ENCODE results near the gene TTC4. TPM values are rescaled to one million over a fixed set of nuclear protein-coding genes. Genes with fewer than 3 reads are reported as not detected.

The TTC4 gene
- total RNA-seq, 1 donor from 2014 or later = 16.7 TPM

DNA sequence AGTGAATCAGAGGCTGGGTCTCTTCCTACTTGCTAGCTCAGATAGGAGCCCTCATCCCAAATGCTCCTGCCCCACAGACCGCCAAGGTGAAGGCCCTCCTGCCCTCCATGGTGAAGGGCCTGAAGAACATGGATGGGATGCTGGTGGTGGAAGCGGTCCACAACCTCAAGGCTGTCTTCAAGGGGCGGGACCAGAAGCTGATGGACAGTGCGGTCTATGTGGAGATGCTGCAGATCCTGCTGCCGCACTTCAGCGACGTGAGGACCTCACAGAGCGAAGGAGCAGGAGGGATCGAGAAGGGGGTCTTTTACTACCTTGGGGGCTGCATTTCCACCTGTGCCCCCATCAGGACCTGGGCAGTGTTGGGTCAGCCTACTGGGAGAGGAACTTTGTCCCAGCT lies 14.6 kb upstream of the TTC4 start:
- peak; percentile 47 for DNase-seq (ENCODE audit: low spot score)
- intact Hi-C loops (cut with DNase I) = no loop called here

DNA sequence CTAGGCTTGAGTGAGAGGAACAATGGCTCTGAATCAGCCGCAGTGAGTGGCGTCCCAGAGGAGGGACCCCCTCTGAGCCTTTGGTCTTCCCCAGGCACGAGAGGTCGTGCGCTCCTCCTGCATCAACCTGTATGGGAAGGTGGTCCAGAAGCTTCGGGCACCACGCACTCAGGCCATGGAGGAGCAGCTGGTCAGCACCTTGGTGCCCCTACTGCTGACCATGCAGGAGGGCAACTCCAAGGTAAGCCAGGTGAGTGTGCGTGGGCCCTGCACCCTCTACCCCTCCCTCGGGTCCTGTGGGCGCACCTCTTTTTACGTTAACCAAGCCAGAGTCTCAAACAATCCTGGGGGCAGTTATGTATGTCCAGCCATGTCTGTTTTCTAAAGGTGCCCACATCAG lies 13.7 kb upstream of the TTC4 start:
- peak; percentile 49 for DNase-seq (ENCODE audit: low spot score)
- intact Hi-C loops (cut with DNase I) = no loop called here

GRCh38 chr1:54703471-54703870 lies 12.2 kb upstream of the TTC4 start:
- peak; percentile 76 for DNase-seq (ENCODE audit: low spot score)
- intact Hi-C loops (cut with DNase I) = no loop called here

- intact Hi-C loops (cut with DNase I) = no loop called here
- DNase-seq (ENCODE audit: low spot score) = no peak
Observed at GRCh38 chr1:54705153-54705552, 10.5 kb upstream of the TTC4 start.

GRCh38 chr1:54706419-54706818 lies 9.2 kb upstream of the TTC4 start:
- intact Hi-C loops (cut with DNase I) = no loop called here
- DNase-seq (ENCODE audit: low spot score) = no peak

- intact Hi-C loops (cut with DNase I) = no loop called here
- no peak for DNase-seq (ENCODE audit: low spot score)
Observed at GRCh38 chr1:54708385-54708784, 7.3 kb upstream of the TTC4 start.

- DNase-seq (ENCODE audit: low spot score) = no peak
- intact Hi-C loops (cut with DNase I) = no loop called here
Observed at GRCh38 chr1:54709547-54710292, 5.9 kb upstream of the TTC4 start.

- intact Hi-C loops (cut with DNase I) = no loop called here
Observed at GRCh38 chr1:54710434-54710833, 5.2 kb upstream of the TTC4 start.

GRCh38 chr1:54710841-54711240 lies 4.8 kb upstream of the TTC4 start:
- no peak for DNase-seq (ENCODE audit: low spot score)
- intact Hi-C loops (cut with DNase I) = no loop called here

More at GRCh38 chr1:54710434-54710833, 5.2 kb upstream of the TTC4 start:
- DNase-seq (ENCODE audit: low spot score) = no peak

DNA sequence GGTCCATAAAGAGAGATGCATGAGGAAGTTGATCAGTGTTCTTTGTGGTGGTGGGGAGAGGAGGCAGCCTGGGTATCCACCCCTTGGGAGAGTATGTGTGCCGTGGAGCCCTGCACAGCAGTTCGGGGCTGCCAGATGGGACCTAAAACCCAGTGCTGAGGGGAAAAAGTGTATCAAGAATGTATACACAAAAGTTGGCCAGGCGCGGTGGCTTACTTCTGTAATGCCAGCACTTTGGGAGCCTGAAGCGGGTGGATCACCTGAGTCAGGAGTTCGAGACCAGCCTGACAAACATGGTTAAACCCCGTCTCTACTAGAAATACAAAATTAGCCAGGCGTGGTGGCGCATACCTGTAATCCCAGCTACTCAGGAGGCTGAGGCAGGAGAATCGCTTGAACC lies 4.1 kb upstream of the TTC4 start:
- intact Hi-C loops (cut with DNase I) = no loop called here
- no peak for DNase-seq (ENCODE audit: low spot score)

- peak; percentile 62 for DNase-seq (ENCODE audit: low spot score)
Observed at GRCh38 chr1:54714881-54715492, 674 bp upstream of the TTC4 start.

DNA sequence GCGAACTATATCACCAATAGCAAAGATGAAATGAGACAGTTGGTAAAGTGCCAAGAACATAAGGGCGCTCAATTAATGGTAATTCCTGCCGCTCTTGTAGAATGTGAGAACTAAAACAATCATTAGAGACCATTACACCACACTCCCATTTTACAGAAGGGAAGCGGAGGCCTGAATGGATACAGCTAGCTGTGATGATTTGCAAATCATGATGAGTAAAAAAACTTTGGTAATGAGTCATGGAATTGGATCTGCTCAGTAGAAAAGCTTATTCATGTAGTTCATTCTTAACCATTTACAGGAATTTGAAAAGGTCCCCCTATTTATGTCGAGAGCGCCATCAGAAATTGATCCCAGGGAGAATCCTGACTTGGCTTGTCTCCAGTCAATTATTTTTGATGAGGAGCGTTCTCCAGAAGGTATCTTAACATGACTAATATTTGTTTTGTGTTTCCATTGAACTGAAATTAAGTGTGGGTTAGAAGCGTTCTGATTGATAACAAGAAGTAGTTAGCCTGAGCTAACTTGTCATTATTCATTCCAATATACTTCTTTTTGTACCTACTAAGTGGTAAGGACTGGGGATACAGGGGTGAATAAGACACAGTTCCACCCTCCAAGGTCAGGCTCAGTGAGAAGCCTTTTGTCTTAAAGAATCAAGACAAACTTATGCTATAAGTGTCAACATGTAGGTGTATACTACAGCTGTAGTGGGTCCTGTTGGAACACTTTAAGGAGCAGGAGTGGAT lies 812 bp downstream of the TTC4 start:
- DNase-seq (ENCODE audit: low spot score) = no peak
- intact Hi-C loops (cut with DNase I) = no loop called here

More at GRCh38 chr1:54714881-54715492, 674 bp upstream of the TTC4 start:
- intact Hi-C loops (cut with DNase I) = no loop called here

- DNase-seq (ENCODE audit: low spot score) = no peak
- intact Hi-C loops (cut with DNase I) = no loop called here
Observed at GRCh38 chr1:54721719-54722118, 6.1 kb downstream of the TTC4 start.

DNA sequence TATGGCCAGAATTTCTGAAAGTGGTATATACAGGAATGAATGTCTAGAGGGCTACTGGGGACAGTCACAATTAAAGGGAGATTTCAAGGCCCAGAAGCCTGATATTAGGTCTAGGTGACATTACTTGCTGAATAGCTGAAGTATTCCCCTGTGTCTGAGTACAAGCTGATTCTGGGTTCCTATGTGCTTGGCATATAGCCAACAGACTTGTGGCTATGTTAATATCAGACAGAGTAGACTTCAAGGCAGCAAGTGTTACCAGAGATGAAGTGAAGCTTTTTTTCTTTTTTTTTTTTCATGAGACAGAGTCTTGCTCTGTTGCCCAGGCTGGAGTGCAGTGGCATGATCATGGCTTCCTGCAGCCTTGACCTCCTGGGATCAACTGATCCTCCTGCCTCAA lies 8.3 kb downstream of the TTC4 start:
- intact Hi-C loops (cut with DNase I) = no loop called here
- DNase-seq (ENCODE audit: low spot score) = no peak

DNA sequence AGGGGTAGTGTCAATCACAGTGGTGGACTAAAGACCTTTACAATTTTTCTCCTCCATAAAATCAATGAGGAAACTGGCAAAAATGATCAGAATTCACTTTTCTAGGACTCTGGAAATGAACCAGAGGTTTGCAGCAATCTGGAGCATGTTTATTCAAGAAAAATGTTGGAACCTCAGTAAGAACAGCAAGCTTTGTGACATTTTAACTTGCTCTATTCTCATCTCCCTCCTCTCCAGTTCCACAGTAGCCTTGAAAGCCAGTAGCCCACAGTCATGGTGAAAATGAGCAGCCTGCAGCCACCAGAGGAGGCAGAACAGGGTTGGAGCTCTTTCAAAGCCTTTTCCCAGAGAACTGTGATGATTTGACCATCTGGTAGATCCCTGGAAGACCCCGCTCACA lies 9.1 kb downstream of the TTC4 start:
- no peak for DNase-seq (ENCODE audit: low spot score)
- intact Hi-C loops (cut with DNase I) = no loop called here

DNA sequence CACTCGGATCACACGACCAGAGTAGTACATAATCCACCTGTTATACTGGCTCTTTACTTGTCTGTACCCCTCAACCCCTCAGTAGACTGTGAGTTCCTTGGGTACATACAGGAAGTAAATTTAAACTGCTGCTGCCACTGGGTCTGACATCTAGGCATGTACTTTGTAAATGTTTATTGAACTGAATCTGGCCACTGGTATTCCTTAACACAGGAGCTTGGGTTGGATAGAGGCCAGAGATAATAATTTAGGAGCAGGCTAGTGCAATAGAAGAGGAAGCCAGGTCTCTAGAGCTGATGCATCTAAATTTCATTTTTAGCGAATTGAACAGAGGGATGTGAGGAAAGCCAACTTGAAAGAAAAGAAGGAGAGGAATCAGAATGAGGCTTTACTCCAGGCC lies 12.4 kb downstream of the TTC4 start:
- intact Hi-C loops (cut with DNase I) = no loop called here
- no peak for DNase-seq (ENCODE audit: low spot score)

DNA sequence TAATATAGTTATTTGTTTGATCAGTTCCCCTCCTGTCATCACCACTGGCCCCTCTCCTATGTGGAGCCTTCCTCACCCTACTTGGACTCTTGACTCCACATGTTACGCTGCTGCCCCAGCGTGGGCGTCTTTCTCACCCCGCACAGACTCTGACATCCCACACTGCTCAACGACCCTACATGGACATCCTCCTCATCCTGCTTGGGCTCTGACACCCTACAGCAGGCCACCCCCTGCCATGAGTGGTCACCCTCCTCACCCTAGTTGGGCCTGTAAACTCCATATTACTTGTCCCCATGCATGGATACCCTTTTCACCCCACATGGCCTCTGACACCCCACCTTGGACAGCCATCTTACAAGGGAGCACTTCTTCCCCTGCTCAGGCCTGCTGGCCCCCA lies 21.0 kb downstream of the TTC4 start:
- intact Hi-C loops (cut with DNase I) = no loop called here
- no peak for DNase-seq (ENCODE audit: low spot score)

DNA sequence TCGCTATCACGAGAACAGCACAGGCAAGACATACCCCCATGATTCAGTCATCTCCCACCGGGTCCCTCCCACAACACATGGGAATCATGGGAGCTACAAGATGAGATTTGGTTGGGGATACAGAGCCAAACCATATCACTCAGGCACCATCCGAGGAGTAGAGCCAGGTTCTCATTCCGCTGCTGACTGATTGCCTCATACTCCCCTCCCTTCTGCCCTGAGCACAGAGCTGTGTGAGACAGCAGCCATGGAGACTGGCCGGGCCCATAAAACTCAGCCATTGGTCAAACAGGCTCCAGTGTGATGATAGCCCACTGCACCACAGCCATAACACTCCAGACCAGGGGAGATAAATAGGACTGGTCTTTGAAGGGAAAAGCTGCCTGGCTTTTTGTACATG lies 22.6 kb downstream of the TTC4 start:
- DNase-seq (ENCODE audit: low spot score) = no peak
- intact Hi-C loops (cut with DNase I) = no loop called here

GRCh38 chr1:54741531-54741930 lies 25.9 kb downstream of the TTC4 start:
- no peak for DNase-seq (ENCODE audit: low spot score)
- intact Hi-C loops (cut with DNase I) = no loop called here

DNA sequence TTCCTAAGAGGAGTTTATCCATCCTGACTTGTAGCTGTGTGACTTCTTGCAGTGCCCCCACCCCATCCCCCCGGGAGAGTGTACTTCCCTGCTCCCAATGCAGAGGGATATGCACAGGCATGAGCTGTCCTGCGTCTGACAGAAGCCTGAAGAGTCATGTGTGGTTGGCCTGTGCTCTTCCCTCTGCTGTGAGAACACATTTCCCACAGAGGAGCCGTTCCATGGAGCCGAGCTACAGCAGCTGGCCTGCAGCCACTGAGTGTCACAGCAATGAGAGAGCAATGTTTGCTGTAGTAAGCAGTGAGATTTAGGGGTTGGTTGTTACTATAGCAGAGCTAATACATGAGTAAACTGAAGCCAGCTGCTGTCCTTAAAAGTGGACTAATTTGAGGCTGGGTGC lies 26.6 kb downstream of the TTC4 start:
- DNase-seq (ENCODE audit: low spot score) = no peak
- intact Hi-C loops (cut with DNase I) = no loop called here
